Hematopoietic multipotent progenitor cell treated with erythropoietin and hydrocortisone succinate and interleukin-3 and kit ligand, for 8 days (in vitro differentiated cells): ENCODE measurements around the gene CLK4.

Experiments
- DNase-seq: peaks from one replicate; pipeline ENCODE4 v3.0.0-alpha.2; 2015

CLK4 gene

GRCh38 chr5:178632285-178632684 lies 5.4 kb upstream of the CLK4 start:
- no peak for DNase-seq

GRCh38 chr5:178630951-178631350 lies 4.1 kb upstream of the CLK4 start:
- no peak for DNase-seq

DNA sequence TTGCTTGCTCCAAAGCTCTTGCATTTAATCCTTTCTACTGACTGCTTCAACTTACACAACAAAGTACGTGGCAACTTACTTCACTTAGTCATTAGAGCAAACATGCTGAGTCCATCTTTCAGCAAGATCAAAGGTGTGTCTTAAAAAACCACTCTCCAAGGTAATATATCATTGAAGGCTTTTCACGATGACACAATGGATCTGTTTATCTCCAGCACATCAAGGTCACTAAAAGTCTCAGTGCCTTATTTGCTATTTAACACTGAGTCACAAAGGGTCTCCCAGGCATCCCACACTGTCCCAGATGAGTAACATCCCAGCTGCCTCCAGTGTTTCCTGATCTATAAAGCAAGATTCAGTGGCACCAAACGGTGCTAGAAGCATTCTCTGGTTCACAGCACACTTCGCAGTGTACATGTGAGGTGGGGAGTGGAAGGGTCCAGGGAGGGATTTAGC lies 3.7 kb upstream of the CLK4 start:
- no peak for DNase-seq

DNA sequence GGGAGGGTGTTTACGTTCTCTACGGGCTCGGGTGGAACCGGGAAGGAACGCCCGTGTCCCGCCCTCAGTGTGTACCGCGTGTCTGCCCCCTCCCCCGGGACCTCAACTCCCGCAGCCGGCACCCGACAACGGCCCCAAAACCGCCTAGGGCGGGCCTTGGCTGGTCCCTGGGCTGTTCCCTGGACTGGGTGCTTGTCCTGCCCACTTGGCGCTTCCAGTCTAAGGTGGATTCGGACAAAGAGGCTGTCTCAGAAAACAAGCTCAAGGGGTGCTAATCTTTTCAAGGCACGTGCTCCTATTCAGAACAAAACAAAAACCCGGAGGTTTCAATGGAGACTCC lies 379 bp upstream of the CLK4 start:
- DNase-seq, result no peak

DNA sequence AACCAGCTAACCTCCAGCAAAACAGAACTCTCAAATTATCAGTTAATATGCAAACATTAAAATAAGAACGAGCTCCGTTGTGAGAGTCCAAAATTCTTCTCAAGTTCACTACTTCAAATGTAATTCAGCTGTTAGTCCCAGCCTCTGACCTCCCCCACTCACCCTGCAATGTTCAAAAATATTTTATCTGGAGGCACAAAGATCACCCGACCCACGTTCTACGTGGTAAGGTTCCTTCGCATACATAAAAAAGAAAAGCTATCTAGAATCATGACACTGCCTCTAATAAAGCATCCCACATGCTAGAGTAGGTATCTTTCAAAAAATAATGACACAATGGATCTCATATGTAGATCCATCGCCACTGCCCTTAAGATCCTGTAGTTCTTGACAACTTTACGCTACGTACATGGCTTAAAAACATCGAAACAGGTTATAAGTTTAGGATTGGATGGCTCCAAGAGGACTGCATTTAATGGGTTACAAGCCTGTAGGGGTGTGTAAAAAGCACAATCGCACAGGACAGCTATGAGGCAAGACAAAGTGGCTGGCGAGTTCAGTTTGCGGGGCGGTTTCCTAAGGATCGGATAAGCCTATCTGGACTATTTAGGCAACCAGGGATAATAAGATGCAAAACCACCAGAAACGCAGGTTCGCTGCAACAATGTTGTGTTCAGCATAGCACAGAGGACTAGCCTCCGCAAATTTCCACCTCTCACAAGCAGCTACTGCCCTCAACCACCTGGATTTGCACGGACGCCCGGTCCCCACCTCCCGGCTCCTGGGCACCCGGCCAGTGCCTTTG lies 969 bp downstream of the CLK4 start:
- peak; percentile 63 for DNase-seq

DNA sequence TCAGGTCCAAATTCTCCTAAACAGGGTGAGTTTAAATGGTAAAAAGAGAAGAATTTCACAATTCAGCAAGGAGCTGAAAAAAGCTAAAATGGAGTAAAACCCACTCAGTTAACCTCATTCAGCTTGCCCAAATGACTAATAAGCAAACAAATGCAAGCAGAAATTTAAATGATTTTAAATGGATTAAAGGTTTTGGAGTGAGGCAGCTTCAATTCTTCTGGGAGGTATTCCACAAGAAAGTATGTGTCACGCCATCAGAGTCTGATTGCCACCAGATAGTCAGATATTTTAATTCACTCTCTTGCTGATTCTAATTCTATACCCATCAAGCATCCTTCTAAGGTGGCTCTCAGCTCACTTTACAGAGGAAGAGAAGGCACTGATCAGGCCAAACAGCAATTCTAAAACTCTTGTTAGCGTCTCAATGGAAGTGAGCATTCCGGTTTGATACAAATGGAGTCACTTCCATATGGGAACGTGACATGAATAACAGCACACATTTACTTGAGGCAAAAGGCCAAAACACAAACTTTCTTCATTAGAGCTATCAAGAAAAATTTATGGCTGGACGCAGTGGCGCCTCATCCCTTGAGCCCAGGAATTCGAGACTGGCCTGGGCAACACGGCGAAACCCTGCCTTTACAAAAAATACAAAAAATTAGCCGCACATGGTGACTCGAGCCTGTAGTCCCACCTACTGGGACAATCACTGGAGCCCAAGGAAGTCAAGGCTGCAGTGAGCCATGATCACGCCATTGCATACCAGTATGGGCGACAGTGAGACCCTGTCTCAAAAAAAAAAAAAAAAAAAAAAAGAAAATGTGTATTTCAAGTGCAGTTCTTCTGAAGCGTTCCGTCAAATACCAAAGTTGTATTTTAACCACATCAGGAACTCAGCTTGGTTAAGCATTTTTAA lies 2.0 kb downstream of the CLK4 start:
- no peak for DNase-seq

DNA sequence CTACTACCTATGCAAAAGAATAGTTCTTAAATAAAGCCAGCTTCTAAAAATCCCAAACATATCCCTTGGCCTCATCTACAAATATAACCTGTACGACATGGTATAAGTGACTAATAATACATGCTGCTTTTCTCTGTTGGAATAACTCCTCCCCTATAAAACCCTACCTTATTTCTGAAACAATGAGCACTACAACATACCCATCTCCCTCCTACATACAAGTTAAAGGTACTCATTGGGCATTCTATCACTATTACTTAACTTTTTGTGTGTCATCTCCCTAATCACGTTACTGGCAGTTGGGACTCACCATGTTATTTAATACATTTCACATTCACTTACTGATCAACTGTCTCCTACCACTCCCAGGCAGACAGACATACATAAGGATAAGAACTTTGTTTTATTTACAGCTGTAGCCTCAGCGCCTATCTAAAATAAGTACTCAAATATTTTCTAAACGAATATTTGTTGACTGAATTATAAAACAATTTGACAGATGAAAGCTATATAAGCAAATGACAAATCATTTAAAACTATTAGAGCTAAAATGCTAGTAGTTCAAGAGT lies 4.1 kb downstream of the CLK4 start:
- DNase-seq, result no peak

DNA sequence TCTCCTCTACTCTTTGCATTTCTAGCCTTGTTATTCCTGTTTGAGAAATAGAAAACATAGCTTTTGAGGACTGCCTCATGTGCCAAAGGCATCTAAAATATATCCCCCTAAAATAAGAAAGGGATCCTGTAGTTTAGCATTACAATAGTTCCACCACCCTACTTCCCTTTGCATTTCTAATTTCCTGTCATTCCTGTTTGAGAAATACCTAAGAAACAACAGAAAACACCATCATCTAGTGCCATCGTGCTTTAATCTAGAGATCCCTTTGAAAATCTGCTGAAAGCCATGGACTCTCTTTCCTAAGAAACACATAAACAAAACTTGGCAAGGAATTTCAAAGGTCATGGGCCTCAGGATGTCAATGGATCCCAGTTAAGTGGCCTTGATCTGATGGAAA lies 7.5 kb downstream of the CLK4 start:
- DNase-seq, result no peak

- DNase-seq, result no peak
Observed at GRCh38 chr5:178612299-178612698, 14.6 kb downstream of the CLK4 start.

GRCh38 chr5:178606269-178606668 lies 20.6 kb downstream of the CLK4 start:
- no peak for DNase-seq

DNA sequence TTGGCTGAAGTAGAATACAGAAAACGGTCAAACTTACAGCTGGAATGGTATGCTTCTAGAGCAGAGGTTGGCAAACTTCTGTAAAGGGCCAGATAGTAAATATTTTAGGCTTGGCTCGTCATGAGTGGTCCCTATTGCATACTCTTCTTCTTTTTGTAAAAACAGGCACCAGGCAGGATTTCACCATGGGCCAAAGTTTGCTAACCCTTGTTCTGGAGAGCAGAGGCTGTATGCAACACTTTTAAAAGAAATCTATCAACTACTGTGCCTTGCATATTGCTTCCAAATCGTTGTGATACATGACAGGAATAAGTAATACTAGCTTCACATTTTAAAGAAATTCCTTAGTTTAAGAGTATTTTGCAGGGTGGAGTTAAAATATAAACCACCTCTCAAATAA lies 21.1 kb downstream of the CLK4 start:
- no peak for DNase-seq

- no peak for DNase-seq
Observed at GRCh38 chr5:178602752-178603151, 24.1 kb downstream of the CLK4 start.

DNA sequence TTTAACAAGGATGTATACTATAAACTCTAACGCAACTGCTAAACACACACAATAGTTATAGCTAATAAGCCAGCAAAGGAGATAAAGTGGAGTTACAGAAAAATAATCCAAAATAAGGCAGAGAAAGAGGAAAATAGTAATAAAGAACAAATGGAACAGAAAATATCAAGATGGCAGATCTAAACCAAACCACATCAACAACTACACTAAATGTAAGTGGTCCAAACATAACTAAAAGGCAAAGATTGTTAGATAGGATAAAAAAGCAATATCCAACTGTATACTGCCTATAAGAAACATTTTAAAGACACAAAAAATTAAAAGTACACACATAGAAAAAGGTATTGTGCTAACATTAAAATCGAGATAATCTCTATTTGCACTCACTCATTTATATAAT lies 31.1 kb downstream of the CLK4 start:
- DNase-seq, result no peak

GRCh38 chr5:178595150-178595549 lies 31.7 kb downstream of the CLK4 start:
- DNase-seq, result no peak

- no peak for DNase-seq
Observed at GRCh38 chr5:178590924-178591423, 35.9 kb downstream of the CLK4 start.

- DNase-seq, result peak; percentile 59
Observed at GRCh38 chr5:178590141-178590923, 36.5 kb downstream of the CLK4 start, which contains the start of gene COL23A1. COL23A1 (minus strand) TSS chr5:178590393.

- DNase-seq, result peak; percentile 29
Observed at GRCh38 chr5:178589180-178590140, 37.4 kb downstream of the CLK4 start.

- DNase-seq, result no peak
Observed at GRCh38 chr5:178588769-178589168, 38.1 kb downstream of the CLK4 start.

DNA sequence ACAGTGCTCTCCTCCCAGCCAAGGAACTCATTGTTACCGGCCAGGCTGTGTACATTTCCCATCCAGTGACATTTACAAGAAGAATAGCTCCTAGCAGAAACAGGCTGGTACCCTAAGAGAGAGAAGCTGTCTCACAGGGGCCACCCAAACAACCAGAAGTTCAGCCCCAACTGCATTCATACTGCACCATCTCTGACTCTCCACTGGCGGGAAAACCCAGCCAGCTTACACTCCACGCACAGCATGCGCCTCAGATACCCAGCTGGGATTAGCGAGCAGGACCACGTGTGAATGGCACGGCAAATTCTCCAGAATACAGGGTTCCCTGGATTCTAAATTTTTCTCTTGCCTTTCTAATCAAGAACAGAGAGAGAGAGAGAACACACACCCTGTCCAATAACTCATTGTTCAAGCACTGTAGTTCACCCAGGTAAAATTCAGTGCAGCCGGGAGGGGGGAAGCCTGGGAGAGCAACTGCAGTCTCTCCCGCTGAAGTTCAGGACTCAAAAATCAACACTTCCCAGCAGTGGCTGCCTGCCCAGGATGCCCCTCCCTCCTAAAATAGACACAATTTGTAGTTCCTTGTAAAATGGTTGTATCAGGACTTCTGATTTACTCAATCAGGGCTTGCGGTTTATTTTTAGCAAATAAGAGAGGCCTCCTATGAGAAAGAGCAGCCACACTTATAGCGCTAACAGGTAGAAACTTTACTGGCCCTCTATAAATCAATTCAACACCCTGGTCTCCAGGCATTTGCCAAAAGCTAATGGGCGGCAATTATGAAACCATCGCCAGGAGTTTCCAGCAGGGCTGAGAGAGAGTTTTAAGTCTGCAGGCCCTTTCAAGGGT lies 38.9 kb downstream of the CLK4 start:
- no peak for DNase-seq

GRCh38 chr5:178586396-178586795 lies 40.5 kb downstream of the CLK4 start:
- DNase-seq, result no peak
